Measurements from ENCODE around the gene KLHL1. TPM values are rescaled to one million over a fixed set of nuclear protein-coding genes. Genes with fewer than 3 reads are reported as not detected.

The KLHL1 gene
- total RNA-seq, 4 donors from 2014 or later: not detected

DNA sequence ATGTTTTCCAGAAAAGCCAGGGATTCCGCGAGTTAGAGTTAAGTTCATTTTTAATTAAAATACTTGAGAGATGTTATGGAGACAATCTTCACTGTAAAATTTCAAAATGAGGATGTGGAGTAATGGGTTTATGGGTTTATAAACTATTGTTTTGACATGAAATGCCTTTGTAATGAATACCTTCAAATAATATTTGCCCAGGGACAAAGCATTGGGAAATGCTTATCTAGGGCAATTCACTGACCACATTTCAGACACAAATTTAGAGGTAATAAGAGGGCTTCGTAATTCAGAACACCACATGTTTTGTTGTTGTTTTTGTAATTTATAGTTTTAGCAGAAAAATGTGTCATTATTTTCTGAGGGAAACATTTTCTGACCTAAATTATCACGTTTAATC lies 241.7 kb downstream of the KLHL1 start:
- intact Hi-C loops (cut with DNase I; ENCODE audit: low total_unique reads): no loop called here
- TF ChIP-seq, protein P1, sequence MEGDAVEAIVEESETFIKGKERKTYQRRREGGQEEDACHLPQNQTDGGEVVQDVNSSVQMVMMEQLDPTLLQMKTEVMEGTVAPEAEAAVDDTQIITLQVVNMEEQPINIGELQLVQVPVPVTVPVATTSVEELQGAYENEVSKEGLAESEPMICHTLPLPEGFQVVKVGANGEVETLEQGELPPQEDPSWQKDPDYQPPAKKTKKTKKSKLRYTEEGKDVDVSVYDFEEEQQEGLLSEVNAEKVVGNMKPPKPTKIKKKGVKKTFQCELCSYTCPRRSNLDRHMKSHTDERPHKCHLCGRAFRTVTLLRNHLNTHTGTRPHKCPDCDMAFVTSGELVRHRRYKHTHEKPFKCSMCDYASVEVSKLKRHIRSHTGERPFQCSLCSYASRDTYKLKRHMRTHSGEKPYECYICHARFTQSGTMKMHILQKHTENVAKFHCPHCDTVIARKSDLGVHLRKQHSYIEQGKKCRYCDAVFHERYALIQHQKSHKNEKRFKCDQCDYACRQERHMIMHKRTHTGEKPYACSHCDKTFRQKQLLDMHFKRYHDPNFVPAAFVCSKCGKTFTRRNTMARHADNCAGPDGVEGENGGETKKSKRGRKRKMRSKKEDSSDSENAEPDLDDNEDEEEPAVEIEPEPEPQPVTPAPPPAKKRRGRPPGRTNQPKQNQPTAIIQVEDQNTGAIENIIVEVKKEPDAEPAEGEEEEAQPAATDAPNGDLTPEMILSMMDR (IDR thresholded peaks at IDR 0.05 in 4 of 5, conservative IDR thresholded peaks at IDR 0.05 in 1 of 5): no peak
- TF ChIP-seq POLR2A (IDR thresholded peaks at IDR 0.05): no peak
- Histone ChIP-seq H3K4me1 (no peaks in the 10 kb centered on the region), H3K36me3 (no peaks in the 10 kb centered on the region), H3K27me3 (no peaks in the 10 kb centered on the region), H3K27ac (no peak overlapping the region), H3K9me3 (no peaks in the 10 kb centered on the region), H3K4me3 (no peak overlapping the region)
- DNase-seq (no peak), ATAC-seq (no peak)
- in situ Hi-C loops (cut with MboI; ENCODE audit: low sequenced_read_pairs in 4 of 4): no loop called here

DNA sequence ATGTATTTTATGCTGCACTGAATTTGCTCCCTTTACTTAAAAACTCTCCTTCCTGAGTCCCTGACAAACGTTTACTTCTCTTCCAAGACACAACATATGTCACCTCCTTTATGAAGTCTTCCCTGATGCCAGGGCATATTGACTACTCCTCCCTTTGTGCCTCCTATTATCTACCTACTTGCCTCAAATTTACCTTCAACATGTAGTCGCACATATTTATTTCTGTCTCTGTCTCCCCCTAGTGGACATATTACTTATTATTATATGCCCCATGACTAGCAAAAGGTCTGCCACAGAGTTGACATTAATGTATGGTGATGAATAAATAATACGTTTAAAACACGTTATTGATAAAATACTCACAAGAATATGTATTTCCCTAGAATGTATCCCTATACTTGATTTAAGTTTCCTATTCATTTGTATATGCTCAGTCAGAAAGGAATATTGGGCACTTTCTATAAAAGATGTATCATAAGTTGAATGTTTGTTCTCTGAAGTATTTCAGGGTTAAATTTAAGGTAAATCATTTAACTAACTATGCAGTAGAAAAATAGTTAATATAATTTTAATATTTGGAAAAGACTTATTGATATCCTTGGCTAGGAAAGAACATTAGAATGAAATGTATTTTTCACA lies 250.9 kb downstream of the KLHL1 start:
- in situ Hi-C loops (cut with MboI; ENCODE audit: low sequenced_read_pairs in 4 of 4) (no loop called here), intact Hi-C loops (cut with DNase I; ENCODE audit: low total_unique reads) (no loop called here)
- Histone ChIP-seq H3K4me3 (no peak overlapping the region), H3K9me3 (no peaks in the 10 kb centered on the region), H3K36me3 (no peaks in the 10 kb centered on the region), H3K4me1 (no peaks in the 10 kb centered on the region), H3K27ac (no peak overlapping the region), H3K27me3 (no peaks in the 10 kb centered on the region)
- TF ChIP-seq, protein P1 (IDR thresholded peaks at IDR 0.05 in 4 of 5, conservative IDR thresholded peaks at IDR 0.05 in 1 of 5): peak in 3 of 5 experiments; percentile 15 to 43 (median 43)
- no peak for TF ChIP-seq POLR2A (IDR thresholded peaks at IDR 0.05)
- DNase-seq: no peak
- ATAC-seq: no peak

DNA sequence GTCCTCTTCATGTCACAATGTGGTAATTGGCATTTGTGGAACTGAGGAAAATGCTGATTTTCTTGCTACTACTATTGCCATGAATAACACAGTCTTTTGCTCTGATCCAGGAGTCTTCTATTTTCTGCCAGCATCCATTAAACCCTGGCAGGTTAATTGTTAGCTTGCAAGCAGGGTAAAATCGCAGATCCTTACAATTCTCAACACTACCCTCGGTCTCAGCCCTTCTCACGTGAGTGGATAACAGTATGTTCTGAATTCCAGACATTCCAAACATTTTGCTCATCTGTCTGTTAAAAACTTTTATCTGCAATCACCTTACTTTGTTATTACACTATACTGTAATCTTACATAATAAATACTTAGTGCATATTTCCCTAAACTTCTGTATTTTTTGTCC lies 251.9 kb downstream of the KLHL1 start:
- no peak for ATAC-seq
- TF ChIP-seq POLR2A (IDR thresholded peaks at IDR 0.05): no peak
- TF ChIP-seq, protein P1 (IDR thresholded peaks at IDR 0.05 in 4 of 5, conservative IDR thresholded peaks at IDR 0.05 in 1 of 5): no peak
- intact Hi-C loops (cut with DNase I; ENCODE audit: low total_unique reads) (no loop called here), in situ Hi-C loops (cut with MboI; ENCODE audit: low sequenced_read_pairs in 4 of 4) (no loop called here)
- no peak for DNase-seq
- H3K27me3 ChIP-seq: no peaks in the 10 kb centered on the region
- no peaks in the 10 kb centered on the region for H3K4me1 ChIP-seq
- no peaks in the 10 kb centered on the region for H3K36me3 ChIP-seq
- H3K27ac ChIP-seq: no peak overlapping the region
- H3K9me3 ChIP-seq: no peaks in the 10 kb centered on the region
- no peak overlapping the region for H3K4me3 ChIP-seq

DNA sequence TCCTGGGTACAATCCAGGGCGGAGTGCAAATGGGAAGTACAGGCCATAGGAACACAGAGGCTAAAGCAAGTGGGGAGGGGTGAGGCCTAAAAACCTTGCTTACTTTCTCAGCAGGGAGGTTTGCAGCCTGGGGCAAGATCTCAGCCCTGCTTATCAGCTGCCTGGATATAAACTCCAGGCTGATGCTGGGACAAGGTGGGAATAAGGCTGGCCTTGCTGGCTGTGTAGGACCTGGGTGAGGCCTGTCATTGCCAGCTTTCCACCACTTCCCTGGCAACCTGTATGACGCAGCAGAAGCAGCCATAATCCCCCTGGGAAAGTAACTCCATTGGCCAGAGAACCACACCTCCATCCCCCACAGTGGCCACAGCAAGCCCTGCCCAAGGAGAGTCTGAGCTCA lies 279.7 kb downstream of the KLHL1 start:
- intact Hi-C loops (cut with DNase I; ENCODE audit: low total_unique reads) (no loop called here), in situ Hi-C loops (cut with MboI; ENCODE audit: low sequenced_read_pairs in 4 of 4) (no loop called here)

More for the DNA sequence above, 279.7 kb downstream of the KLHL1 start:
- Histone ChIP-seq H3K4me3 (no peak overlapping the region), H3K4me1 (no peaks in the 10 kb centered on the region), H3K27ac (no peak overlapping the region), H3K27me3 (no peaks in the 10 kb centered on the region), H3K36me3 (no peaks in the 10 kb centered on the region), H3K9me3 (no peaks in the 10 kb centered on the region)
- DNase-seq (no peak), ATAC-seq (no peak)
- TF ChIP-seq POLR2A (IDR thresholded peaks at IDR 0.05): no peak
- TF ChIP-seq, protein P1 (IDR thresholded peaks at IDR 0.05 in 4 of 5, conservative IDR thresholded peaks at IDR 0.05 in 1 of 5): no peak
